Smooth muscle cell (in vitro differentiated cells): ENCODE data around the gene ST3GAL5. TPM values are rescaled to one million over a fixed set of nuclear protein-coding genes. Genes with fewer than 3 reads are reported as not detected.

ENCODE experiments used
- DNase-seq: peaks from one replicate; lab custom pipeline; 2025; ENCODE audit not compliant: unreplicated experiment; lab: John Stamatoyannopoulos, UW
- H2AFZ ChIP-seq: fragments of 200-600 bp; sonication (generic); 2 replicates; pipeline ENCODE4 v1.6.0; 2016; ENCODE audit warnings: antibody characterized with exemption, low read depth, mild to moderate bottlenecking
- H3F3A ChIP-seq: fragments of 200-600 bp; sonication (generic); 2 replicates; pipeline ENCODE4 v1.6.0; 2017; ENCODE audit warnings: antibody characterized with exemption, low read depth
- H3K27ac ChIP-seq: fragments of 200-600 bp; sonication (generic); 2 replicates; pipeline ENCODE4 v1.5.1; 2016; ENCODE audit warnings: low read depth, mild to moderate bottlenecking
- H3K27me3 ChIP-seq: fragments of 200-600 bp; sonication (generic); 2 replicates; pipeline ENCODE4 v1.6.1; 2016; ENCODE audit warnings: low read depth, mild to moderate bottlenecking
- H3K36me3 ChIP-seq: fragments of 200-600 bp; sonication (generic); 2 replicates; pipeline ENCODE4 v1.5.1; 2016; ENCODE audit warnings: low read depth
- H3K4me1 ChIP-seq: fragments of 200-600 bp; sonication (generic); 2 replicates; pipeline ENCODE4 v1.5.1; 2016; ENCODE audit warnings: low read depth
- H3K4me2 ChIP-seq: fragments of 200-600 bp; sonication (generic); 2 replicates; pipeline ENCODE4 v1.6.0; 2016; ENCODE audit warnings: mild to moderate bottlenecking
- H3K4me3 ChIP-seq: fragments of 200-600 bp; sonication (generic); 2 replicates; pipeline ENCODE4 v1.5.1; 2016; ENCODE audit warnings: mild to moderate bottlenecking
- H3K79me2 ChIP-seq: fragments of 200-600 bp; sonication (generic); 2 replicates; pipeline ENCODE4 v1.6.0; 2016; ENCODE audit warnings: low read depth, mild to moderate bottlenecking
- H3K9ac ChIP-seq: fragments of 200-600 bp; sonication (generic); 2 replicates; pipeline ENCODE4 v1.6.0; 2016; ENCODE audit warnings: low read depth
- H3K9me3 ChIP-seq: fragments of 200-600 bp; sonication (generic); replicated peaks from 2 replicates; pipeline ENCODE4 v1.5.1; 2016; ENCODE audit warnings: low read depth
- H4K20me1 ChIP-seq: fragments of 200-600 bp; sonication (generic); 2 replicates; pipeline ENCODE4 v1.6.0; 2016; ENCODE audit warnings: low read depth
- CTCF ChIP-seq: fragments of 200-600 bp; sonication (generic); IDR thresholded peaks from 2 replicates; pipeline ENCODE4 v1.5.1; 2017; ENCODE audit warnings: borderline replicate concordance, mild to moderate bottlenecking, antibody characterized with exemption; ENCODE audit not compliant: insufficient read depth, poor library complexity, severe bottlenecking
- WGBS: methylation state at CpG from one replicate; pipeline ENCODE4 v1.1.7; 2016; ENCODE audit warnings: low lambda C conversion rate; 5-methylcytosine and 5-hydroxymethylcytosine counted together
- polyA plus RNA-seq: library from polyadenylated mRNA; unstranded; fragments of >200 nt; fragmentation: Nextera tagmentation; extraction: Ambion mirVana; gene quantifications from 2 replicates; pipeline ENCODE4 v1.2.1, GENCODE V29; 2016
- total RNA-seq: library from RNA; depleted of rRNA; stranded (reverse); fragments of >200 nt; gene quantifications from 2 replicates; pipeline ENCODE4 v1.2.3, GENCODE V29; 2014

ST3GAL5 gene
- total and polyA plus RNA-seq, 2 experiments from 2014 or later: 10.9 to 26.4 TPM

DNA sequence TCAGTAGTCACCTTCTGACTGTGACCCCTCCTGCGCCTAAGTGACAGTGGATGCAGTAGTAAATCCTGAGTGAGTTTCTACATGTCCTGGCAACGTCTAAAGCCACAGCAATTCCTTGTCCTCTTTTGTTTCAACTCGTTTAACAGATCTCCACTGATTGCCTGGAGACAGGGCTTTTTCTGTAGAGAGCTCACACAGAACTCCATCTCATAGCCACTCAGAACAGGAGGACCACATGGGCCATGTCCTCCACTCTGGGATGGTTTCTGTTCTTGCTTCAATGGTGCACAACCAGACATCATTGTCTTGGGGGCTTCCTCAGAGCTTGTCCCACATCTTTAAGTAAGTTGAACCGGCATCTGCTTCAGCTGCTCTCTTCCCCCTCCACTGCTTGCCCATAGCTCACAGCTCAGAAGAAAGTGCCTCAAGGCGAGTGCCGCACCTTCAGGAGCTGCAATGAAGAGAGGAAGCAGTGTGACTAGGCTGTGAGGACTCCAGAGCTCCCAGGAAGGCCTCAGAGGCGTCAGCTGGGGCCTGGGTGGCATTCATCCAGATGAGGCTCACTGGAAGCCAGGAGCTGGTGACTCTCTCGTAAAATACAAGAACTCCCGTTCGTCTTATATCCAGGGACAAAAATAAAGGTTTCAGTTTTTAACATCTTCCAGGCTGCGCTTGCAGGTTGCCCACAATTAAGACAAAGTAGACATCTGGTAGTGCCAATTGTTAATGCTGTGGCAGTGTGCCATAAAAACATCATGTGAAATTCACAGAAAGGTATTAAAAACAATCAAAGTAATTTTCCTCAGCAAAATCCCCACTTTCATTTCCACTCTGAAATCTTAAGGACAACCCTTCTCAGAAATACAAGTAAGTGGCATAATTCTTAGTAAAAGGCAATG lies 37.3 kb downstream of the ST3GAL5 start:
- Histone ChIP-seq H3K9ac (no peak overlapping the region), H3K79me2 (no peaks in the 10 kb centered on the region), H3K4me3 (no peak overlapping the region), H3K36me3 (no peaks in the 10 kb centered on the region), H3K4me1 (no peaks in the 10 kb centered on the region), H3K27ac (no peak overlapping the region), H3F3A (no peaks in the 10 kb centered on the region), H3K4me2 (no peak overlapping the region), H2AFZ (no peak overlapping the region), H4K20me1 (no peaks in the 10 kb centered on the region), H3K27me3 (no peaks in the 10 kb centered on the region), H3K9me3 (no peaks in the 10 kb centered on the region)
- DNase-seq: no peak
- WGBS: 66% methylated on average over 11 of the region's 11 CpGs
- no peak for TF ChIP-seq CTCF

DNA sequence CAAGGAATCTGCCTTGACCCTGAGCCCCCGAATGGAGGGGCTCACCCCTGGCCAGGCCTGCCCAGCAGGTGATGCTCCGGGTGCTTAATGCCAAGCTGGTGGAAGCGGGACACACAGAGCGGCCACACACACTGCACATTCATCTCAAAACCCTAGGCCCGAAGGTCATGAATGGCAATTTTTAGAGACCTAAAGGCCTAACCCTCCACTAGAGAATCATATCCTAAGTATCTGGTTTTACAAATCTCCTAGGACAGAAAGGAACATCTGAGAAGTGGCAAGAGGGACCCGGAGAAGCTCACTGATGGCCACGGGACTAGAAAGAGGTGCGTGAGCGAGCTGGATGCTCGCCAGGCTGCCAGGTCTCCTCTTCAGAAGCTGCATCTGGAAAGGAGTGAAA lies 38.3 kb downstream of the ST3GAL5 start:
- Histone ChIP-seq H3K9ac (no peak overlapping the region), H3K4me3 (no peak overlapping the region), H4K20me1 (no peaks in the 10 kb centered on the region), H3K4me2 (no peak overlapping the region), H3K4me1 (no peaks in the 10 kb centered on the region), H3K27me3 (no peaks in the 10 kb centered on the region), H3K27ac (no peak overlapping the region), H3F3A (no peaks in the 10 kb centered on the region), H3K36me3 (no peaks in the 10 kb centered on the region), H3K79me2 (no peaks in the 10 kb centered on the region), H3K9me3 (no peaks in the 10 kb centered on the region), H2AFZ (no peak overlapping the region)
- DNase-seq: no peak
- TF ChIP-seq CTCF: no peak
- WGBS: over 99% methylated on average over 10 of the region's 10 CpGs

DNA sequence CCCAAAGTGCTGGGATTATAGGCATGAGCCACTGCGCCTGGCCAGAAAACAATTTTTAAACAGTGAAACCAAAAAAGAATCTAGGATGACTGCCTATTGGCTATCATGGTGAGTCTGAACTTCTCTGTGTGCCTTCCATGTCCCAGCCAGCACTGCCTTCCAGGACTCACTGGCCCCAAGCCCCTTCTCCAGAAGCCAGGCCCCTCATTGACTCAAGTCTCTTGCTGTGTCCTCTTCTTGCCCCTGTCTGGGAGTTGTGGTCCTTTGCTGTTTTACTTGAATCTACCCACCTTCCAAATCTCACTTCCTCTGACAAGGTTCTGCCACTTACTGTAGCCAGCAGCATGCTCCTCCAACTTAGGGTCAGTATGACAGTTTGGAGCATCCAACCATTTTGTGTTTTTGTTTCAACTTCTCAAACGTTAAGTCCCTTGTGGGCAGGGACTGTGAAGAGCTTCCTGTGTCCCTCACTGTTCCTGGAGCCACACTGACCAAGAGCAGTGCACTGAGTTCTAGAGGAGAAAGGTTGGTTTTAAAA lies 41.7 kb downstream of the ST3GAL5 start:
- no peak for DNase-seq
- Histone ChIP-seq H3K36me3 (no peaks in the 10 kb centered on the region), H3K4me3 (no peak overlapping the region), H3K4me1 (no peaks in the 10 kb centered on the region), H3F3A (no peaks in the 10 kb centered on the region), H3K9ac (no peak overlapping the region), H3K9me3 (no peaks in the 10 kb centered on the region), H3K79me2 (no peaks in the 10 kb centered on the region), H3K27me3 (no peaks in the 10 kb centered on the region), H2AFZ (no peak overlapping the region), H4K20me1 (no peaks in the 10 kb centered on the region), H3K27ac (no peak overlapping the region), H3K4me2 (no peak overlapping the region)
- 90% methylated on average over 2 of the region's 2 CpGs for WGBS
- no peak for TF ChIP-seq CTCF
